Body of pancreas (tissue), 4 donors: Measurements from ENCODE around the gene MPDZ.

Source experiments
- CTCF ChIP-seq, 7 experiments: fragments of 450-650 bp in 4 of 7; fragments of 200-600 bp in 3 of 7; sonication (generic) in 3 of 7; IDR thresholded peaks; one replicate each; pipeline ENCODE4 v1.5.1; 2016 to 2019; ENCODE audit warnings: antibody characterized with exemption in 7 of 7
- POLR2A ChIP-seq, 3 donors: fragments of 450-650 bp; IDR thresholded peaks; one replicate each; pipeline ENCODE4 v1.6.1; 2016; ENCODE audit warnings: antibody characterized with exemption in 3 of 3, mild to moderate bottlenecking in 2 of 3

GRCh38 chr9:13100914-13101572, 178.4 kb downstream of the MPDZ start:
- TF ChIP-seq CTCF (IDR thresholded peaks at IDR 0.05) = no peak
- TF ChIP-seq POLR2A (IDR thresholded peaks at IDR 0.05) = no peak
